Midbrain (tissue), 1 donor: ENCODE results near the gene ACD.

Source experiments
- DNase-seq: peaks from one replicate; lab custom pipeline; 2025; lab: John Stamatoyannopoulos, UW

Gene ACD

GRCh38 chr16:67661886-67662652 lies 2.0 kb upstream of the ACD start:
- DNase-seq: no peak

GRCh38 chr16:67661101-67661761 lies 1.2 kb upstream of the ACD start:
- peak; percentile 23 for DNase-seq

- DNase-seq: peak; percentile 96
Measured at GRCh38 chr16:67660564-67661028, 536 bp upstream of the ACD start, which contains the start of gene PARD6A. Gene PARD6A, plus strand, starts transcription at chr16:67660960. Its CDS starts 79 bp downstream, at chr16:67661039.

GRCh38 chr16:67658849-67659674 lies 998 bp downstream of the ACD start:
- no peak for DNase-seq

GRCh38 chr16:67657751-67658518 lies 2.1 kb downstream of the ACD start:
- DNase-seq: no peak

GRCh38 chr16:67657017-67657608 lies 2.9 kb downstream of the ACD start:
- no peak for DNase-seq

- no peak for DNase-seq
Measured at GRCh38 chr16:67656344-67657016, 3.6 kb downstream of the ACD start.

- DNase-seq: no peak
Measured at GRCh38 chr16:67655363-67655762, 4.7 kb downstream of the ACD start.

- DNase-seq: no peak
Measured at GRCh38 chr16:67654403-67654911, 5.6 kb downstream of the ACD start.

- no peak for DNase-seq
Measured at GRCh38 chr16:67653789-67654402, 6.2 kb downstream of the ACD start.

- no peak for DNase-seq
Measured at GRCh38 chr16:67653128-67653788, 6.8 kb downstream of the ACD start.

GRCh38 chr16:67652578-67653127 lies 7.4 kb downstream of the ACD start:
- peak; percentile 24 for DNase-seq

GRCh38 chr16:67651847-67652246 lies 8.2 kb downstream of the ACD start:
- DNase-seq: no peak

GRCh38 chr16:67651039-67651438 lies 9.0 kb downstream of the ACD start:
- DNase-seq: no peak

GRCh38 chr16:67650023-67650422 lies 10.0 kb downstream of the ACD start:
- DNase-seq: no peak

GRCh38 chr16:67649494-67649931 lies 10.5 kb downstream of the ACD start:
- no peak for DNase-seq

- no peak for DNase-seq
Measured at GRCh38 chr16:67648764-67649407, 11.2 kb downstream of the ACD start.

- DNase-seq: no peak
Measured at GRCh38 chr16:67648088-67648763, 11.8 kb downstream of the ACD start.
